ENCODE data around the gene RNF4. TPM values are rescaled to one million over a fixed set of nuclear protein-coding genes. Genes with fewer than 3 reads are reported as not detected.

RNF4 gene
- total RNA-seq, 1 experiment from 2014 or later, result 92.0 TPM

- Histone ChIP-seq H3K79me2 (ENCODE audit: insufficient read depth, low read length) (no peaks in the 10 kb centered on the region), H2AK5ac (ENCODE audit: insufficient read length, low read length) (no peak overlapping the region), H3K4me1 (ENCODE audit: insufficient read depth, low read length) (no peaks in the 10 kb centered on the region), H3K9me3 (ENCODE audit: control insufficient read depth, low read depth, low read length) (no peaks in the 10 kb centered on the region), H2BK15ac (ENCODE audit: low read depth, low read length) (no peak overlapping the region), H3K23ac (ENCODE audit: insufficient read length, low read depth, low read length) (no peak overlapping the region), H3K27ac (ENCODE audit: insufficient read length, low read depth, low read length) (no peak overlapping the region), H2BK20ac (ENCODE audit: low read depth, low read length, poor library complexity, severe bottlenecking) (no peak overlapping the region), H3K18ac (ENCODE audit: insufficient read length, low read depth, low read length) (no peak overlapping the region), H2BK5ac (ENCODE audit: insufficient read length, low read length) (no peak overlapping the region), H3K9ac (ENCODE audit: extremely low read depth, insufficient read length, low read length) (no peak overlapping the region), H2BK12ac (ENCODE audit: insufficient read length, low read depth, low read length) (no peak overlapping the region), H3K23me2 (ENCODE audit: insufficient read length, low read depth, low read length, poor library complexity, severe bottlenecking) (no peaks in the 10 kb centered on the region), H2BK120ac (ENCODE audit: low read depth, low read length, poor library complexity, severe bottlenecking) (no peak overlapping the region), H3K14ac (ENCODE audit: insufficient read depth, low read length) (no peak overlapping the region; the same call in 1 of the 2 replicates), H4K91ac (ENCODE audit: insufficient read length, low read depth, low read length) (no peak overlapping the region), H2AFZ (ENCODE audit: low read length) (no peak overlapping the region), H3T11ph (ENCODE audit: low read length) (no peak overlapping the region), H4K5ac (ENCODE audit: insufficient read length, low read depth, low read length) (no peak overlapping the region), H3K4ac (ENCODE audit: low read depth, low read length) (no peak overlapping the region), H4K8ac (replicated peaks; ENCODE audit: insufficient read length, low read depth, low read length) (no peak overlapping the region), H3K4me2 (ENCODE audit: insufficient read depth, insufficient read length, low read length) (no peak overlapping the region), H3K56ac (ENCODE audit: insufficient read length, low read depth, low read length) (no peak overlapping the region), H3K27me3 (ENCODE audit: insufficient read depth, low read length) (peaks cover 3% of the 10 kb centered on the region; the same call in 1 of the 2 replicates), H4K20me1 (ENCODE audit: control insufficient read depth, insufficient read depth, insufficient read length) (peaks cover 2% of the 10 kb centered on the region), H3K79me1 (ENCODE audit: insufficient read depth, low read depth, low read length, poor library complexity, severe bottlenecking) (no peaks in the 10 kb centered on the region)
- peaks cover 31% of the 10 kb centered on the region for H3K27me3 Mint-ChIP-seq (ENCODE audit: low read depth)
- no peaks in the 10 kb centered on the region; a peak in 1 of 5 replicates for H3K9me3 Mint-ChIP-seq
- no peaks in the 10 kb centered on the region; a peak in 1 of 7 replicates for H3K36me3 Mint-ChIP-seq (ENCODE audit: insufficient read depth in 1 of 3, low read depth in 3 of 3)
- no peak for DNase-seq
- no peak overlapping the region for H3K27ac Mint-ChIP-seq
- no CpG with 5 or more reads among the region's 38 CpGs for WGBS (ENCODE audit: extremely low coverage, insufficient read length, low lambda C conversion rate)
- TF ChIP-seq CTCF (conservative IDR thresholded peaks at IDR 0.05), result no peak
- H3K4me3 Mint-ChIP-seq, result no peak overlapping the region
- peaks cover 13 to 17% of the 10 kb centered on the region in 2 experiments for H3K4me1 Mint-ChIP-seq
Measured at GRCh38 chr4:2458546-2459491, 10.1 kb upstream of the RNF4 start.
